GDM1 (cell line): ENCODE measurements around the gene NPR2.

Experiments used
- DNase-seq: peaks from one replicate; lab custom pipeline; 2025; lab: John Stamatoyannopoulos, UW

NPR2 gene

GRCh38 chr9:35834260-35835215 lies 43.1 kb downstream of the NPR2 start:
- no peak for DNase-seq

GRCh38 chr9:35835216-35835632 lies 43.8 kb downstream of the NPR2 start:
- no peak for DNase-seq

- no peak for DNase-seq
These were observed 44.4 kb downstream of the NPR2 start for GRCh38 chr9:35835766-35836165.

- DNase-seq: no peak
These were observed 45.2 kb downstream of the NPR2 start for GRCh38 chr9:35836595-35836994.

- no peak for DNase-seq
These were observed 48.5 kb downstream of the NPR2 start for GRCh38 chr9:35839926-35840325.

- no peak for DNase-seq
These were observed 49.7 kb downstream of the NPR2 start for GRCh38 chr9:35840881-35841644.

GRCh38 chr9:35841645-35841900 lies 50.2 kb downstream of the NPR2 start:
- no peak for DNase-seq

- no peak for DNase-seq
These were observed 50.8 kb downstream of the NPR2 start for GRCh38 chr9:35842020-35842745.

GRCh38 chr9:35842795-35843194 lies 51.4 kb downstream of the NPR2 start:
- DNase-seq: no peak

- DNase-seq: peak; percentile 73
These were observed 53.4 kb downstream of the NPR2 start for GRCh38 chr9:35844628-35845270.

- DNase-seq: no peak
These were observed 54.7 kb downstream of the NPR2 start for GRCh38 chr9:35845824-35846771.

- no peak for DNase-seq
These were observed 56.6 kb downstream of the NPR2 start for GRCh38 chr9:35847792-35848572.

- DNase-seq: no peak
These were observed 61.0 kb downstream of the NPR2 start for GRCh38 chr9:35852267-35852815.

- DNase-seq: no peak
These were observed 61.8 kb downstream of the NPR2 start for GRCh38 chr9:35852876-35853865.

- no peak for DNase-seq
These were observed 62.8 kb downstream of the NPR2 start for GRCh38 chr9:35854091-35854762.

- no peak for DNase-seq
These were observed 64.8 kb downstream of the NPR2 start for GRCh38 chr9:35856206-35856605.

- no peak for DNase-seq
These were observed 65.5 kb downstream of the NPR2 start for GRCh38 chr9:35856882-35857281.

- no peak for DNase-seq
These were observed 67.1 kb downstream of the NPR2 start for GRCh38 chr9:35858458-35858857.
